Common myeloid progenitor, CD34-positive (primary cell): ENCODE measurements around the gene SIRPA.

Experiments
- CTCF ChIA-PET: fragments of 350-600 bp; sonication (Branson Sonifier 250); formaldehyde crosslinking; loops from one replicate; lab custom pipeline; 2021; ENCODE audit warnings: antibody characterized with exemption; lab: Charles Lee
- POLR2A ChIA-PET: fragments of 350-600 bp; sonication (Branson Sonifier 250); formaldehyde crosslinking; loops from one replicate; lab custom pipeline; 2021; ENCODE audit warnings: antibody characterized with exemption; lab: Charles Lee
- DNase-seq, 3 donors: peaks; one replicate each; pipeline versions ENCODE4 v3.0.0 to v3.0.0-alpha.2; 2013
- H3K27ac ChIP-seq, 2 experiments: 1 replicate in 1 of 2; 2 replicates in 1 of 2; pipeline ENCODE4 v1.7.0; 2013; ENCODE audit warnings: inconsistent platforms in 2 of 2, low read length in 2 of 2, mild to moderate bottlenecking in 2 of 2, low read depth in 1 of 2, moderate library complexity in 1 of 2; ENCODE audit not compliant: severe bottlenecking in 2 of 2, insufficient read depth in 1 of 2, poor library complexity in 1 of 2
- H3K27me3 ChIP-seq, 5 experiments: replicated peaks in 2 of 5; 1 replicate in 3 of 5; 2 replicates in 2 of 5; pipeline versions ENCODE4 v1.6.1 to v1.7.0; 2013; ENCODE audit warnings: low read length in 4 of 5, mild to moderate bottlenecking in 2 of 5, moderate library complexity in 2 of 5, inconsistent platforms in 1 of 5; ENCODE audit not compliant: insufficient read depth in 5 of 5, control insufficient read depth in 4 of 5
- H3K36me3 ChIP-seq, 4 experiments: 1 replicate in 2 of 4; 2 replicates in 2 of 4; pipeline versions ENCODE4 v1.6.1 to v1.7.0; 2013; ENCODE audit warnings: low read length in 3 of 4, control low read depth in 1 of 4, mild to moderate bottlenecking in 1 of 4; ENCODE audit not compliant: control insufficient read depth in 4 of 4, insufficient read depth in 4 of 4
- H3K4me1 ChIP-seq, 4 experiments: 1 replicate in 3 of 4; 2 replicates in 1 of 4; pipeline versions ENCODE4 v1.6.1 to v1.7.1; 2013; ENCODE audit warnings: low read length in 3 of 4, mild to moderate bottlenecking in 3 of 4, control low read depth in 1 of 4, inconsistent platforms in 1 of 4, moderate library complexity in 1 of 4; ENCODE audit not compliant: control insufficient read depth in 4 of 4, insufficient read depth in 4 of 4; ENCODE audit errors: control extremely low read depth in 1 of 4
- H3K4me3 ChIP-seq, 7 experiments: 1 replicate in 4 of 7; 2 replicates in 3 of 7; pipeline versions ENCODE4 v1.5.1 to v1.7.0; 2013; ENCODE audit warnings: mild to moderate bottlenecking in 7 of 7, low read length in 6 of 7, moderate library complexity in 6 of 7, inconsistent platforms in 2 of 7, low read depth in 2 of 7, control low read depth in 1 of 7; ENCODE audit not compliant: insufficient read depth in 4 of 7, control insufficient read depth in 1 of 7; ENCODE audit errors: extremely low read depth in 1 of 7
- H3K9me3 ChIP-seq, 5 experiments: 1 replicate in 4 of 5; 2 replicates in 1 of 5; pipeline versions ENCODE4 v1.6.1 to v1.7.1; 2013; ENCODE audit warnings: low read length in 4 of 5, mild to moderate bottlenecking in 2 of 5, inconsistent platforms in 1 of 5, low read depth in 1 of 5, moderate library complexity in 1 of 5; ENCODE audit not compliant: control insufficient read depth in 4 of 5, insufficient read depth in 2 of 5; ENCODE audit errors: control extremely low read depth in 1 of 5
- WGBS: methylation state at CpG from one replicate; pipeline ENCODE4 v1.1.5; 2013; ENCODE audit not compliant: insufficient coverage; 5-methylcytosine and 5-hydroxymethylcytosine counted together

The SIRPA gene

GRCh38 chr20:1982686-1983085, 87.5 kb downstream of the SIRPA start:
- Histone ChIP-seq H3K4me3 (no peak overlapping the region), H3K27ac (no peak overlapping the region), H3K27me3 (peaks cover 0 to 50% (median 12%) of the 10 kb centered on the region in 5 experiments), H3K4me1 (no peaks in the 10 kb centered on the region), H3K9me3 (no peaks in the 10 kb centered on the region), H3K36me3 (no peaks in the 10 kb centered on the region)
- no peak for DNase-seq
- ChIA-PET POLR2A (no interaction called here), CTCF (no interaction called here)
- 93% methylated on average over 4 of the region's 5 CpGs for WGBS

GRCh38 chr20:1983301-1983700, 88.1 kb downstream of the SIRPA start:
- Histone ChIP-seq H3K27ac (no peak overlapping the region), H3K27me3 (peaks cover 0 to 44% (median 10%) of the 10 kb centered on the region in 5 experiments), H3K36me3 (no peaks in the 10 kb centered on the region), H3K9me3 (no peaks in the 10 kb centered on the region), H3K4me3 (no peak overlapping the region), H3K4me1 (no peaks in the 10 kb centered on the region)
- WGBS, result 72% methylated on average over 4 of the region's 4 CpGs
- ChIA-PET CTCF (no interaction called here), POLR2A (no interaction called here)
- peak in 2 of 3 donors; percentile 25 for DNase-seq

GRCh38 chr20:1987826-1988225, 92.6 kb downstream of the SIRPA start:
- Histone ChIP-seq H3K9me3 (no peaks in the 10 kb centered on the region), H3K36me3 (no peaks in the 10 kb centered on the region), H3K4me1 (no peaks in the 10 kb centered on the region), H3K4me3 (no peak overlapping the region), H3K27ac (no peak overlapping the region), H3K27me3 (peaks cover 6 to 53% (median 12%) of the 10 kb centered on the region in 5 experiments)
- no peak for DNase-seq
- ChIA-PET POLR2A (no interaction called here), CTCF (interaction anchor here (1.3 kb wide), 1 partner anchor 15 kb away, joined by 3 read pairs; no protein-coding TSS in a partner anchor)
- 88% methylated on average over 2 of the region's 3 CpGs for WGBS
